A549 (cell line): ENCODE data around the gene CCDC88B. TPM values are rescaled to one million over a fixed set of nuclear protein-coding genes. Genes with fewer than 3 reads are reported as not detected.

Source experiments
- ATAC-seq, 2 experiments: fragments of 200-7000 bp in 1 of 2; fragments of >200 bp in 1 of 2; cut with Nextera tagmentation in 1 of 2; cut with Tn5 transposase in 1 of 2; 3 replicates each; pipeline versions ENCODE4 v1.8.0 to v1.9.1; 2018 to 2020; ENCODE audit warnings: mild to moderate bottlenecking in 1 of 2, moderate library complexity in 1 of 2
- CTCF ChIA-PET: fragments of 300-600 bp; sonication (Branson Sonifier 250); formaldehyde crosslinking; extraction: SDS; loops from one replicate; lab custom pipeline; 2021; ENCODE audit warnings: antibody characterized with exemption, inconsistent platforms; lab: Yijun Ruan, JAX
- POLR2A ChIA-PET: fragments of 350-600 bp; formaldehyde crosslinking; extraction: SDS; loops from one replicate; lab custom pipeline; 2021; ENCODE audit warnings: antibody characterized with exemption, inconsistent platforms; lab: Yijun Ruan, JAX
- DNase-seq, 2 experiments: peaks; one replicate each; pipeline versions ENCODE4 v3.0.0 to v3.0.0-alpha.2; 2011 to 2016; ENCODE audit warnings: low read depth in 1 of 2, low spot score in 1 of 2
- FAIRE-seq: peaks from 2 replicates; lab custom pipeline; 2011; peaks lifted over from hg19 to GRCh38; lab: Jason Lieb, UNC
- H3K27ac ChIP-seq, 2 experiments: fragments of >200 bp; sonication (Bioruptor Twin); formaldehyde crosslinking; 3 replicates each; pipeline ENCODE4 v1.5.1; 2016 to 2017
- H3K4me1 ChIP-seq: fragments of >200 bp; sonication (Bioruptor Twin); formaldehyde crosslinking; 3 replicates; pipeline ENCODE4 v1.6.1; 2016
- H3K4me2 ChIP-seq: fragments of >200 bp; sonication (Bioruptor Twin); formaldehyde crosslinking; 3 replicates; pipeline ENCODE4 v1.6.1; 2016
- H3K4me3 ChIP-seq: fragments of >200 bp; sonication (Bioruptor Twin); formaldehyde crosslinking; 3 replicates; pipeline ENCODE4 v1.5.1; 2016
- H3K9me3 ChIP-seq: fragments of >200 bp; sonication (Bioruptor Twin); formaldehyde crosslinking; 3 replicates; pipeline ENCODE4 v1.6.1; 2016
- BHLHE40 ChIP-seq: IDR thresholded peaks from 2 replicates; pipeline ENCODE4 v1.6.1; 2012; ENCODE audit warnings: low read depth, low read length, inconsistent platforms
- CEBPB ChIP-seq, 2 experiments: fragments of >200 bp in 1 of 2; sonication (Bioruptor Twin) in 1 of 2; formaldehyde crosslinking in 1 of 2; IDR thresholded peaks; 2 replicates each; pipeline ENCODE4 v1.6.1; 2012 to 2016
- CHD2 ChIP-seq: fragments of 150-350 bp; IDR thresholded peaks from 2 replicates; pipeline ENCODE4 v1.6.1; 2014; ENCODE audit warnings: low read length; ENCODE audit not compliant: partially characterized antibody
- EHMT2 ChIP-seq: fragments of 200-600 bp; sonication (generic); IDR thresholded peaks from 2 replicates; pipeline ENCODE4 v1.6.1; 2016; ENCODE audit warnings: antibody characterized with exemption, low read depth, mild to moderate bottlenecking, moderate library complexity
- EP300 ChIP-seq, 2 experiments: fragments of >200 bp; sonication (Bioruptor Twin); formaldehyde crosslinking; IDR thresholded peaks; 2 replicates in 1 of 2; 3 replicates in 1 of 2; pipeline ENCODE4 v1.6.1; 2016 to 2017
- ESRRA ChIP-seq: fragments of 150-350 bp; IDR thresholded peaks from 2 replicates; pipeline ENCODE4 v1.6.1; 2014; ENCODE audit warnings: mild to moderate bottlenecking, low read length, borderline replicate concordance
- FOSB ChIP-seq: fragments of 250-450 bp; sonication (Bioruptor Pico); IDR thresholded peaks from 2 replicates; pipeline ENCODE4 v1.5.0; 2020; ENCODE audit warnings: mild to moderate bottlenecking, moderate library complexity
- HDAC2 ChIP-seq: fragments of 200-600 bp; sonication (generic); IDR thresholded peaks from 2 replicates; pipeline ENCODE4 v1.6.1; 2016
- HOXA7 ChIP-seq: fragments of 250-450 bp; sonication (Bioruptor Pico); IDR thresholded peaks from 2 replicates; pipeline ENCODE4 v1.5.0; 2020; ENCODE audit warnings: mild to moderate bottlenecking, moderate library complexity
- JUN ChIP-seq, 2 experiments: fragments of >200 bp; sonication (Bioruptor Twin); formaldehyde crosslinking; IDR thresholded peaks; 2 replicates in 1 of 2; 3 replicates in 1 of 2; pipeline ENCODE4 v1.6.1; 2016 to 2017
- KDM1A ChIP-seq: fragments of 200-600 bp; sonication (generic); IDR thresholded peaks from 2 replicates; pipeline ENCODE4 v1.6.1; 2016; ENCODE audit warnings: low read depth, mild to moderate bottlenecking
- KDM5A ChIP-seq: fragments of 200-600 bp; sonication (generic); IDR thresholded peaks from 2 replicates; pipeline ENCODE4 v1.6.1; 2016; ENCODE audit warnings: antibody characterized with exemption, mild to moderate bottlenecking
- MAZ ChIP-seq: fragments of 150-350 bp; IDR thresholded peaks from 2 replicates; pipeline ENCODE4 v1.6.1; 2014; ENCODE audit warnings: antibody characterized with exemption, low read depth, low read length, borderline replicate concordance
- MYC ChIP-seq: IDR thresholded peaks from 2 replicates; pipeline ENCODE4 v1.6.1; 2012; ENCODE audit warnings: mild to moderate bottlenecking, inconsistent platforms, low read length, improper control_type of control experiment, borderline replicate concordance
- NR3C1 ChIP-seq: fragments of >200 bp; sonication (Bioruptor Twin); formaldehyde crosslinking; IDR thresholded peaks from 3 replicates; pipeline ENCODE4 v1.6.1; 2017
- PHF8 ChIP-seq: fragments of 200-600 bp; sonication (generic); IDR thresholded peaks from 2 replicates; pipeline ENCODE4 v1.6.1; 2016; ENCODE audit warnings: low read depth, mild to moderate bottlenecking, antibody characterized with exemption, moderate library complexity, borderline replicate concordance
- POLR2A ChIP-seq: IDR thresholded peaks from 2 replicates; pipeline ENCODE4 v1.6.1; 2012; ENCODE audit warnings: mild to moderate bottlenecking, low read length
- RAD21 ChIP-seq, 2 experiments: fragments of >200 bp in 1 of 2; sonication (Bioruptor Twin) in 1 of 2; formaldehyde crosslinking in 1 of 2; IDR thresholded peaks in 1 of 2; conservative IDR thresholded peaks in 1 of 2; 2 replicates in 1 of 2; 3 replicates in 1 of 2; pipeline ENCODE4 v1.6.1; 2012 to 2018; ENCODE audit warnings: inconsistent platforms in 1 of 2
- RARB ChIP-seq: fragments of 250-450 bp; sonication (Bioruptor Pico); IDR thresholded peaks from 2 replicates; pipeline ENCODE4 v1.8.0; 2021; ENCODE audit warnings: mild to moderate bottlenecking, moderate library complexity
- RCOR1 ChIP-seq: fragments of 150-350 bp; IDR thresholded peaks from 2 replicates; pipeline ENCODE4 v1.6.1; 2014; ENCODE audit warnings: antibody characterized with exemption, low read length, low read depth
- SMC3 ChIP-seq: fragments of >200 bp; sonication (Bioruptor Twin); formaldehyde crosslinking; IDR thresholded peaks from 3 replicates; pipeline ENCODE4 v1.6.1; 2018; ENCODE audit warnings: inconsistent platforms
- SREBF2 ChIP-seq: fragments of 450-650 bp; IDR thresholded peaks from 2 replicates; pipeline ENCODE4 v1.6.1; 2014; ENCODE audit warnings: mild to moderate bottlenecking, moderate library complexity
- ZFP36 ChIP-seq: fragments of 450-650 bp; IDR thresholded peaks from 2 replicates; pipeline ENCODE4 v1.6.1; 2014; ENCODE audit warnings: borderline replicate concordance; ENCODE audit not compliant: partially characterized antibody
- ZNF302 ChIP-seq: fragments of 250-450 bp; sonication (Bioruptor Pico); IDR thresholded peaks from 2 replicates; pipeline ENCODE4 v1.9.0; 2021; ENCODE audit warnings: inconsistent platforms, mild to moderate bottlenecking, moderate library complexity
- ZSCAN20 ChIP-seq: fragments of 250-450 bp; sonication (Bioruptor Pico); IDR thresholded peaks from 2 replicates; pipeline ENCODE4 v1.8.0; 2022; ENCODE audit warnings: mild to moderate bottlenecking, moderate library complexity
- WGBS: methylation state at CpG from one replicate; pipeline ENCODE4 v1.1.6; 2017; ENCODE audit errors: missing lambda C conversion rate; 5-methylcytosine and 5-hydroxymethylcytosine counted together
- polyA plus RNA-seq, 4 experiments: library from polyadenylated mRNA; depleted of rRNA in 3 of 4; stranded (reverse); fragments of >200 nt; fragmentation: RNase III in 1 of 4; extraction: RNeasy Plus Mini Kit Qiagen cat#74134 plus additional on column Dnase treatment in 1 of 4; gene quantifications; 2 replicates in 3 of 4; 3 replicates in 1 of 4; pipeline ENCODE4 v1.2.3, GENCODE V29; 2011 to 2017
- TF ChIP-seq, protein P1 (sequence below): fragments of 200-600 bp; sonication (generic); IDR thresholded peaks from 2 replicates; pipeline ENCODE4 v1.6.1; 2016; ENCODE audit warnings: antibody characterized with exemption, mild to moderate bottlenecking, moderate library complexity
- TF ChIP-seq, protein P2 (sequence below): fragments of 150-350 bp; IDR thresholded peaks from 2 replicates; pipeline ENCODE4 v1.6.1; 2014; ENCODE audit warnings: low read depth, mild to moderate bottlenecking, low read length
- TF ChIP-seq, protein P3 (sequence below): IDR thresholded peaks from 2 replicates; pipeline ENCODE4 v1.6.1; 2012; ENCODE audit warnings: low read depth, borderline replicate concordance
- TF ChIP-seq, protein P4 (sequence below): fragments of 250-450 bp; sonication (Bioruptor Pico); IDR thresholded peaks from 2 replicates; pipeline ENCODE4 v1.5.0; 2020; ENCODE audit warnings: low read depth, mild to moderate bottlenecking, moderate library complexity
- TF ChIP-seq, protein P5 (sequence below): IDR thresholded peaks from 2 replicates; pipeline ENCODE4 v1.6.1; 2012

CCDC88B gene
- polyA plus RNA-seq, 2 of the 4 experiments (the other 2 are of a cell fraction) = 4.8 to 8.8 TPM

DNA sequence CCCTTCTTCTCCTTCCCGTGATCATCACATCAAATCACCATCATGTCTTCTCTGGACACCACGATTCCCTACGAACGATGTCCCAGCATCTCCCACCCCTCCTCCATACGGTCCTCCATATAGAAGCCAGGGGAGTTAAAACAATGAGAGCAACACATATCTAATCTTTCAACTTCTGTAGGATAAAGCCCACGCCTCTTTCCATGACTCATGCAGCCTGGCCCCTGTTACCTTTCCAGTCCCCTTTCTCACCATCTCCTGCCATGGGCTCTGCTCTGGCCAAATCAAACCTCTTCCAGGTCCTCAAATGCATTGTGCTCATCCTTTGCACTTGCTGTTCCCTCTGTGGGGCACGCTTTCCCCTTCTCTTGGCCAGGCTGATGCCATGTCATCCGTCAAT is 42.6 kb downstream of the CCDC88B start:
- 56% methylated on average over 8 of the region's 8 CpGs for WGBS
- CTCF ChIA-PET = interaction anchor here (1.1 kb wide), 1 partner anchor 28 kb away, joined by 3 read pairs; no protein-coding TSS in a partner anchor

DNA sequence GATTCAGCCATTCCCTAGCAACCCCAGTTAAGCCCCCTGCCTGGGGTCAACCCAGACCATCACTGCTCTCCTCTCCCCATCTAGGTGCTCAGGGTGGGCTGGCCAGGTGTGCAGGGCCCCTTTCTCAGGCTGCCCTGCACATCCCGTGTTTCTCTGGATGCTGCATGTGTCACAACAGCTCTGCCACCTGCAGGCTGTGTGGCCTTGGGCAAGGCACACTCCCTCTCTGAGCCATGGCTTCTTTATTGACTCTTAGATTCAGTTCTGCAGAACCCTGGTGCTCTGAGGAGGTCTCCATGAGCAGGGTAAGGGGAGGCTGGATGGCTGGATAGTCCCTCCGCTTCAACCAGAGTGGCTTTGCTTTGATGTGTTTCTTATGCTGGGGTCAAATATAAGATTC is 43.6 kb downstream of the CCDC88B start:
- POLR2A ChIA-PET = no interaction called here

More for the DNA sequence above, 42.6 kb downstream of the CCDC88B start:
- no peak overlapping the region for H3K27ac ChIP-seq
- DNase-seq (no peak), FAIRE-seq (no peak)
- POLR2A ChIA-PET = no interaction called here
- H3K9me3 ChIP-seq = no peaks in the 10 kb centered on the region
- H3K4me1 ChIP-seq = peaks cover 7% of the 10 kb centered on the region; the same call in 1 of the 3 replicates
- no peak for TF ChIP-seq RARB (CRISPR knock-in tag)
- no peak for TF ChIP-seq CEBPB (IDR thresholded peaks at IDR 0.05)
- TF ChIP-seq POLR2A = no peak
- no peak for TF ChIP-seq NR3C1
- no peak for TF ChIP-seq MYC
- no peak for TF ChIP-seq RAD21 (conservative IDR thresholded peaks at IDR 0.05 in 1 of 2, IDR thresholded peaks at IDR 0.05 in 1 of 2)
- TF ChIP-seq, protein P1, sequence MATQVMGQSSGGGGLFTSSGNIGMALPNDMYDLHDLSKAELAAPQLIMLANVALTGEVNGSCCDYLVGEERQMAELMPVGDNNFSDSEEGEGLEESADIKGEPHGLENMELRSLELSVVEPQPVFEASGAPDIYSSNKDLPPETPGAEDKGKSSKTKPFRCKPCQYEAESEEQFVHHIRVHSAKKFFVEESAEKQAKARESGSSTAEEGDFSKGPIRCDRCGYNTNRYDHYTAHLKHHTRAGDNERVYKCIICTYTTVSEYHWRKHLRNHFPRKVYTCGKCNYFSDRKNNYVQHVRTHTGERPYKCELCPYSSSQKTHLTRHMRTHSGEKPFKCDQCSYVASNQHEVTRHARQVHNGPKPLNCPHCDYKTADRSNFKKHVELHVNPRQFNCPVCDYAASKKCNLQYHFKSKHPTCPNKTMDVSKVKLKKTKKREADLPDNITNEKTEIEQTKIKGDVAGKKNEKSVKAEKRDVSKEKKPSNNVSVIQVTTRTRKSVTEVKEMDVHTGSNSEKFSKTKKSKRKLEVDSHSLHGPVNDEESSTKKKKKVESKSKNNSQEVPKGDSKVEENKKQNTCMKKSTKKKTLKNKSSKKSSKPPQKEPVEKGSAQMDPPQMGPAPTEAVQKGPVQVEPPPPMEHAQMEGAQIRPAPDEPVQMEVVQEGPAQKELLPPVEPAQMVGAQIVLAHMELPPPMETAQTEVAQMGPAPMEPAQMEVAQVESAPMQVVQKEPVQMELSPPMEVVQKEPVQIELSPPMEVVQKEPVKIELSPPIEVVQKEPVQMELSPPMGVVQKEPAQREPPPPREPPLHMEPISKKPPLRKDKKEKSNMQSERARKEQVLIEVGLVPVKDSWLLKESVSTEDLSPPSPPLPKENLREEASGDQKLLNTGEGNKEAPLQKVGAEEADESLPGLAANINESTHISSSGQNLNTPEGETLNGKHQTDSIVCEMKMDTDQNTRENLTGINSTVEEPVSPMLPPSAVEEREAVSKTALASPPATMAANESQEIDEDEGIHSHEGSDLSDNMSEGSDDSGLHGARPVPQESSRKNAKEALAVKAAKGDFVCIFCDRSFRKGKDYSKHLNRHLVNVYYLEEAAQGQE = no peak
- TF ChIP-seq JUN (IDR thresholded peaks at IDR 0.05) = no peak
- no peak for TF ChIP-seq SMC3
- no peak for TF ChIP-seq EP300 (IDR thresholded peaks at IDR 0.05)
- TF ChIP-seq CHD2 = no peak
- no peak for TF ChIP-seq KDM5A
- no peak for TF ChIP-seq MAZ
- TF ChIP-seq, all 56 proteins: peak for 0
- H3K4me3 ChIP-seq = no peak overlapping the region
- no peak for ATAC-seq
- H3K4me2 ChIP-seq = no peak overlapping the region

DNA sequence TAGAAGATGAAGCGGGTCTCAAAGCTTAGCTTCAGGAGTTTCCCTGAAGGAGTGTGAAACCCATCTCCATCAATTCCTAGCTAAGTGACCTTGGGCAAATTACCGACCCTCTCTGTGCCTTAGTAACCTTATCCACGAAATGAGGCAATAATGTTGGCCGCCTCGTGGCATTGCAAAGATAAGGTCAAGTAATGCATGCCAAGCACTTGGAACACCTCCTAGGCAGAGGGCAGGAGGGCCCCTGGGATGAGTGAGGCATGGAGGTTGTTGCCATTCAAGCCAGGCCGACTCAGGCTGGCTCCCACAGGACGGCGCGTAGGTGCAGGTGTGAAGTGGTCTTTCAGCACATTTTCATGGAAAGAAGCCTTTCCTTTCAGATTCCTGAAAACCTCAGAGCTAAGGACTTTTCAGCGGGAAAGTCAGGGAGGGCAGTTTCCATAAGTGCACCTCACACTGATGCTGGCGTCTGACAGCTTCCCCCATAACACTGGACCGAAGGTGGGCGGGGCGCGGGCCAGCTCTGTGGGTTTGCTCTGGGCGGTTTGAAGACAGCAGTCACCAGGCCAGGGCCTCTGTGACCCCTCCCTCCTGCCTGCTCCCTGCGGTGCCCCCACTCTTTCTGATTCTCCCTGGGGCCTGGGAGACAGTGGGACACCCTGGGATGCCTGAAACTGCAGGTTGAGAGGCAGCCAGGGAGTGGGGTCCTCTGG is 44.2 kb downstream of the CCDC88B start:
- TF ChIP-seq, protein P2, sequence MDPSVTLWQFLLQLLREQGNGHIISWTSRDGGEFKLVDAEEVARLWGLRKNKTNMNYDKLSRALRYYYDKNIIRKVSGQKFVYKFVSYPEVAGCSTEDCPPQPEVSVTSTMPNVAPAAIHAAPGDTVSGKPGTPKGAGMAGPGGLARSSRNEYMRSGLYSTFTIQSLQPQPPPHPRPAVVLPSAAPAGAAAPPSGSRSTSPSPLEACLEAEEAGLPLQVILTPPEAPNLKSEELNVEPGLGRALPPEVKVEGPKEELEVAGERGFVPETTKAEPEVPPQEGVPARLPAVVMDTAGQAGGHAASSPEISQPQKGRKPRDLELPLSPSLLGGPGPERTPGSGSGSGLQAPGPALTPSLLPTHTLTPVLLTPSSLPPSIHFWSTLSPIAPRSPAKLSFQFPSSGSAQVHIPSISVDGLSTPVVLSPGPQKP = no peak
- no peak for TF ChIP-seq BHLHE40
- no peak for TF ChIP-seq RCOR1
- TF ChIP-seq, protein P3, sequence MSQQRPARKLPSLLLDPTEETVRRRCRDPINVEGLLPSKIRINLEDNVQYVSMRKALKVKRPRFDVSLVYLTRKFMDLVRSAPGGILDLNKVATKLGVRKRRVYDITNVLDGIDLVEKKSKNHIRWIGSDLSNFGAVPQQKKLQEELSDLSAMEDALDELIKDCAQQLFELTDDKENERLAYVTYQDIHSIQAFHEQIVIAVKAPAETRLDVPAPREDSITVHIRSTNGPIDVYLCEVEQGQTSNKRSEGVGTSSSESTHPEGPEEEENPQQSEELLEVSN = no peak
- TF ChIP-seq, protein P4, sequence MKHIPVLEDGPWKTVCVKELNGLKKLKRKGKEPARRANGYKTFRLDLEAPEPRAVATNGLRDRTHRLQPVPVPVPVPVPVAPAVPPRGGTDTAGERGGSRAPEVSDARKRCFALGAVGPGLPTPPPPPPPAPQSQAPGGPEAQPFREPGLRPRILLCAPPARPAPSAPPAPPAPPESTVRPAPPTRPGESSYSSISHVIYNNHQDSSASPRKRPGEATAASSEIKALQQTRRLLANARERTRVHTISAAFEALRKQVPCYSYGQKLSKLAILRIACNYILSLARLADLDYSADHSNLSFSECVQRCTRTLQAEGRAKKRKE (CRISPR knock-in tag) = no peak
- TF ChIP-seq FOSB (CRISPR knock-in tag) = no peak
- TF ChIP-seq ESRRA = no peak
- no peak for TF ChIP-seq HOXA7
- TF ChIP-seq PHF8 = no peak
- TF ChIP-seq SREBF2 = no peak
- TF ChIP-seq MAZ = no peak
- TF ChIP-seq, protein P5, sequence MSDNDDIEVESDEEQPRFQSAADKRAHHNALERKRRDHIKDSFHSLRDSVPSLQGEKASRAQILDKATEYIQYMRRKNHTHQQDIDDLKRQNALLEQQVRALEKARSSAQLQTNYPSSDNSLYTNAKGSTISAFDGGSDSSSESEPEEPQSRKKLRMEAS = no peak
- no peak for TF ChIP-seq EHMT2
- no peak for TF ChIP-seq ZSCAN20
- no peak for TF ChIP-seq SMC3
- TF ChIP-seq KDM1A = no peak
- WGBS = 64% methylated on average over 17 of the region's 17 CpGs
- H3K27ac ChIP-seq = no peak overlapping the region
- DNase-seq (no peak), FAIRE-seq (no peak), ATAC-seq (no peak)
- H3K4me2 ChIP-seq = no peak overlapping the region
- H3K4me3 ChIP-seq = no peak overlapping the region
- CTCF ChIA-PET = interaction anchor here (0.7 to 1.6 kb wide), 10 partner anchors 10 to 467 kb away, joined by 3 to 5 read pairs (median 3); no protein-coding TSS in a partner anchor
- peaks cover 7% of the 10 kb centered on the region; the same call in 1 of the 3 replicates for H3K4me1 ChIP-seq
- no peaks in the 10 kb centered on the region for H3K9me3 ChIP-seq
- POLR2A ChIA-PET = no interaction called here

More for the DNA sequence above, 43.6 kb downstream of the CCDC88B start:
- TF ChIP-seq ZFP36 = peak; percentile 59
- no peak for TF ChIP-seq ZNF302 (CRISPR knock-in tag)
- TF ChIP-seq HDAC2 = no peak
- no peak overlapping the region for H3K4me3 ChIP-seq
- ATAC-seq (no peak), DNase-seq (no peak), FAIRE-seq (no peak)
- H3K4me1 ChIP-seq = peaks cover 7% of the 10 kb centered on the region; the same call in 1 of the 3 replicates
- 75% methylated on average over 1 of the region's 2 CpGs for WGBS
- CTCF ChIA-PET = interaction anchor here (0.7 to 1.6 kb wide), 6 partner anchors 10 to 269 kb away, joined by 3 to 5 read pairs (median 3); no protein-coding TSS in a partner anchor
- no peak overlapping the region for H3K27ac ChIP-seq
- H3K4me2 ChIP-seq = no peak overlapping the region
- H3K9me3 ChIP-seq = no peaks in the 10 kb centered on the region
